K562 (cell line): ENCODE results near the gene FASN. TPM values are rescaled to one million over a fixed set of nuclear protein-coding genes. Genes with fewer than 3 reads are reported as not detected.
A peak's percentile ranks its signal among the peaks of the same experiment; 100 is the strongest.

Experiments used
- ATAC-seq: fragments of 200-7000 bp; cut with Tn5 transposase; 3 replicates; pipeline ENCODE4 v1.9.1; 2020; ENCODE audit warnings: moderate library complexity
- BruUV-seq: library from RNA; stranded (reverse); fragments of 400-500 nt; replicated peaks from 2 replicates; lab custom pipeline; 2021; lab: Mats Ljungman, UMichigan
- CTCF ChIA-PET: fragments of 300-600 bp; formaldehyde crosslinking; extraction: SDS; loops from one replicate; lab custom pipeline; 2021; ENCODE audit warnings: low intra/inter-chr PET ratio; lab: Yijun Ruan, JAX
- POLR2A ChIA-PET: fragments of 300-600, 350-650 bp; sonication (Branson Sonifier 250); formaldehyde crosslinking; extraction: SDS; loops from one replicate; lab custom pipeline; 2021; ENCODE audit warnings: antibody characterized with exemption, inconsistent platforms; lab: Yijun Ruan, JAX
- DNase-seq, 4 experiments: peaks; one replicate each; pipeline versions ENCODE4 v3.0.0 to v3.0.0-alpha.2; 2011 to 2018; ENCODE audit warnings: low spot score in 3 of 4, mixed read lengths in 3 of 4; ENCODE audit errors: extremely low read depth in 1 of 4
- FAIRE-seq: peaks from 2 replicates; lab custom pipeline; 2011; peaks lifted over from hg19 to GRCh38; lab: Jason Lieb, UNC
- H2AFZ ChIP-seq: 2 replicates; pipeline ENCODE4 v1.6.0; 2011; ENCODE audit warnings: low read depth, low read length, control low read depth, inconsistent platforms
- H3K27ac ChIP-seq: fragments of 200-600 bp; 3 replicates; pipeline ENCODE4 v1.8.0; 2011; ENCODE audit warnings: low read depth, mild to moderate bottlenecking, control low read depth, inconsistent platforms, low read length, moderate library complexity, mixed read lengths; ENCODE audit errors: extremely low read depth
- H3K27me3 ChIP-seq, 2 experiments: fragments of 300-600 bp in 1 of 2; 2 replicates in 1 of 2; 3 replicates in 1 of 2; pipeline versions ENCODE4 v1.6.0 to v1.8.0; 2011; ENCODE audit warnings: inconsistent platforms in 2 of 2, low read length in 2 of 2, mild to moderate bottlenecking in 1 of 2, mixed read lengths in 1 of 2, moderate library complexity in 1 of 2; ENCODE audit not compliant: control insufficient read depth in 2 of 2, insufficient read depth in 2 of 2
- H3K36me3 ChIP-seq: fragments of 300-600 bp; 3 replicates; pipeline ENCODE4 v1.8.0; 2011; ENCODE audit warnings: mild to moderate bottlenecking, low read length, inconsistent platforms; ENCODE audit not compliant: control insufficient read depth, insufficient read depth
- H3K4me1 ChIP-seq, 2 experiments: fragments of 200-600 bp in 1 of 2; replicated peaks in 1 of 2; 2 replicates in 1 of 2; 3 replicates in 1 of 2; pipeline versions ENCODE4 v1.5.1 to v1.8.0; 2011; ENCODE audit warnings: inconsistent platforms in 2 of 2, low read length in 2 of 2, mild to moderate bottlenecking in 1 of 2, mixed read lengths in 1 of 2, moderate library complexity in 1 of 2; ENCODE audit not compliant: control insufficient read depth in 2 of 2, insufficient read depth in 2 of 2
- H3K4me2 ChIP-seq: 2 replicates; pipeline ENCODE4 v1.6.1; 2011; ENCODE audit warnings: low read length, control low read depth, inconsistent platforms, mixed read lengths; ENCODE audit not compliant: insufficient read depth
- H3K4me3 ChIP-seq: fragments of 200-600 bp; sonication (generic), shearing (Covaris generic); 2 replicates; pipeline ENCODE4 v1.5.1; 2016; ENCODE audit warnings: control low read depth, inconsistent platforms
- H3K79me2 ChIP-seq: fragments of 200-600 bp; 3 replicates; pipeline ENCODE4 v1.8.0; 2011; ENCODE audit warnings: low read length, inconsistent platforms; ENCODE audit not compliant: control insufficient read depth, insufficient read depth
- H3K9ac ChIP-seq, 2 experiments: 2 replicates each; pipeline versions ENCODE4 v1.6.0 to v1.6.1; 2011; ENCODE audit warnings: low read depth in 2 of 2, low read length in 2 of 2, control low read depth in 1 of 2, inconsistent platforms in 1 of 2, mild to moderate bottlenecking in 1 of 2, mixed read lengths in 1 of 2; ENCODE audit not compliant: insufficient read depth in 1 of 2
- H3K9me1 ChIP-seq: one replicate; pipeline ENCODE4 v1.6.0; 2011; ENCODE audit warnings: inconsistent platforms, mild to moderate bottlenecking, low read length, moderate library complexity; ENCODE audit not compliant: control insufficient read depth, insufficient read depth
- H3K9me3 ChIP-seq: replicated peaks from 2 replicates; pipeline ENCODE4 v1.5.1; 2011; ENCODE audit warnings: low read depth, low read length, inconsistent platforms; ENCODE audit not compliant: control insufficient read depth, insufficient read depth
- H4K20me1 ChIP-seq: replicated peaks from 2 replicates; pipeline ENCODE4 v1.6.1; 2011; ENCODE audit warnings: low read length, inconsistent platforms, mixed read lengths; ENCODE audit not compliant: control insufficient read depth, insufficient read depth
- E2F6 ChIP-seq, 2 experiments: IDR thresholded peaks; 2 replicates each; pipeline ENCODE4 v1.6.1; 2011; ENCODE audit warnings: borderline replicate concordance in 1 of 2, control low read depth in 1 of 2, low read depth in 1 of 2, low read length in 1 of 2, mild to moderate bottlenecking in 1 of 2, mixed read lengths in 1 of 2, moderate library complexity in 1 of 2; ENCODE audit not compliant: insufficient read depth in 1 of 2, insufficient read length in 1 of 2, poor library complexity in 1 of 2, severe bottlenecking in 1 of 2; ENCODE audit errors: extremely low read depth in 1 of 2
- FOSL1 ChIP-seq: fragments of 200-800 bp; sonication (Bioruptor generic); conservative IDR thresholded peaks from 2 replicates; pipeline ENCODE4 v1.6.1; 2016; ENCODE audit warnings: missing genetic modification characterization, missing compliant biosample characterization
- FOXM1 ChIP-seq, 2 experiments: fragments of 450-650 bp in 1 of 2; sonication (generic) in 1 of 2; formaldehyde crosslinking in 1 of 2; IDR thresholded peaks; 2 replicates each; pipeline versions ENCODE4 v1.6.1 to v1.9.0; 2017 to 2022; ENCODE audit warnings: low read depth in 2 of 2, mild to moderate bottlenecking in 2 of 2, missing genetic modification reagents in 1 of 2, moderate library complexity in 1 of 2
- HDAC1 ChIP-seq, 2 experiments: fragments of 450-650 bp; IDR thresholded peaks; 2 replicates each; pipeline ENCODE4 v1.6.1; 2016 to 2017; ENCODE audit warnings: inconsistent platforms in 1 of 2, mild to moderate bottlenecking in 1 of 2, moderate library complexity in 1 of 2
- HNRNPLL ChIP-seq: fragments of 200-400 bp; formaldehyde crosslinking; IDR thresholded peaks from 2 replicates; pipeline ENCODE4 v1.6.1; 2017; ENCODE audit warnings: low read length, low read depth, mild to moderate bottlenecking; ENCODE audit not compliant: poor library complexity, severe bottlenecking
- NFATC3 ChIP-seq: fragments of 450-650 bp; IDR thresholded peaks from 2 replicates; pipeline ENCODE4 v1.6.1; 2017; ENCODE audit warnings: mild to moderate bottlenecking
- NKRF ChIP-seq: fragments of 450-650 bp; IDR thresholded peaks from 2 replicates; pipeline ENCODE4 v1.6.1; 2016; ENCODE audit warnings: borderline replicate concordance
- POLR2A ChIP-seq: fragments of 450-650 bp; conservative IDR thresholded peaks from 2 replicates; pipeline ENCODE4 v1.6.1; 2016
- POLR2AphosphoS2 ChIP-seq: IDR thresholded peaks from 2 replicates; pipeline ENCODE4 v1.6.1; 2012; ENCODE audit warnings: low read length, improper control_type of control experiment
- POLR3A ChIP-seq: IDR thresholded peaks from 2 replicates; pipeline ENCODE4 v1.6.1; 2011; ENCODE audit warnings: borderline replicate concordance, mild to moderate bottlenecking, moderate library complexity; ENCODE audit not compliant: insufficient read length, insufficient read depth; ENCODE audit errors: extremely low read depth
- PTTG1 ChIP-seq: fragments of 450-650 bp; IDR thresholded peaks from 2 replicates; pipeline ENCODE4 v1.6.1; 2016; ENCODE audit warnings: low read depth, mild to moderate bottlenecking, missing genetic modification characterization, missing compliant biosample characterization
- RAD51 ChIP-seq: fragments of 450-650 bp; IDR thresholded peaks from 2 replicates; pipeline ENCODE4 v1.7.1; 2016; ENCODE audit warnings: low read depth, mild to moderate bottlenecking, borderline replicate concordance
- RBFOX2 ChIP-seq: fragments of 200-400 bp; formaldehyde crosslinking; IDR thresholded peaks from 2 replicates; pipeline ENCODE4 v1.6.1; 2017; ENCODE audit warnings: low read depth, mild to moderate bottlenecking, low read length, moderate library complexity
- RBM22 ChIP-seq: fragments of 200-400 bp; formaldehyde crosslinking; IDR thresholded peaks from 2 replicates; pipeline ENCODE4 v1.6.1; 2018; ENCODE audit warnings: low read length, low read depth; ENCODE audit not compliant: poor library complexity, severe bottlenecking
- ZKSCAN1 ChIP-seq: fragments of 150-350 bp; IDR thresholded peaks from 2 replicates; pipeline ENCODE4 v1.6.1; 2016; ENCODE audit warnings: low read depth, low read length
- ZNF277 ChIP-seq: fragments of 250-450 bp; sonication (Bioruptor Pico); IDR thresholded peaks from 2 replicates; pipeline ENCODE4 v1.8.0; 2022; ENCODE audit warnings: inconsistent platforms, mild to moderate bottlenecking, moderate library complexity, borderline replicate concordance
- WGBS: fragments of 100-300 bp; shearing (Covaris generic); methylation state at CpG from one replicate; pipeline ENCODE4 v1.1.6; 2016; ENCODE audit warnings: low coverage, mixed read lengths; ENCODE audit not compliant: insufficient coverage; ENCODE audit errors: missing lambda C conversion rate; 5-methylcytosine and 5-hydroxymethylcytosine counted together
- in situ Hi-C: fragments of 300-500 bp; cut with MboI; formaldehyde crosslinking; loops from 4 replicates; pipeline ENCODE4 v1.15.0; 2018; ENCODE audit warnings: inconsistent platforms, mixed read lengths
- intact Hi-C: fragments of 100-400 bp; cut with micrococcal nuclease; formaldehyde crosslinking; loops from 2 replicates; pipeline ENCODE4 v1.14.2; 2022
- polyA plus RNA-seq, 8 experiments: library from polyadenylated mRNA; depleted of rRNA in 4 of 8; stranded (reverse) in 5 of 8; unstranded in 3 of 8; fragments of >200 nt; fragmentation: Nextera tagmentation in 2 of 8; fragmentation: Illumina TruSeq in 1 of 8; extraction: Ambion mirVana in 2 of 8; extraction: Trizol in 1 of 8; gene quantifications; 2 replicates each; pipeline versions ENCODE4 v1.2.1 to v1.2.3, GENCODE V29; 2011 to 2014; ENCODE audit warnings: inconsistent platforms in 1 of 8, missing spikeins in 1 of 8
- total RNA-seq, 7 experiments: library from RNA; depleted of rRNA in 6 of 7; stranded (reverse); fragments of >200 nt in 6 of 7; fragmentation: Illumina TruSeq in 2 of 7; extraction: Trizol in 2 of 7; gene quantifications; 2 replicates each; pipeline versions ENCODE4 v1.2.1 to v1.2.3, GENCODE V29; 2011 to 2021; ENCODE audit warnings: low replicate concordance in 1 of 7

The FASN gene
- total and polyA plus RNA-seq, 9 of the 15 experiments (the other 6 are each of a cell fraction or from before 2014, with no cell fraction given): 0.15 to 663 (median 49.9) TPM

- Histone ChIP-seq H3K9me3 (no peaks in the 10 kb centered on the region), H3K9me1 (peaks cover 3% of the 10 kb centered on the region), H2AFZ (no peak overlapping the region), H3K9ac (peak overlapping the region in 1 of 2 experiments; percentile 75; a peak in 2 of 4 replicates), H3K27ac (no peak overlapping the region), H3K4me2 (no peak overlapping the region), H3K4me1 (peaks cover 0 to 49% of the 10 kb centered on the region in 2 experiments; a peak in 2 of 5 replicates), H3K27me3 (no peaks in the 10 kb centered on the region), H3K36me3 (peaks cover 43% of the 10 kb centered on the region; the same call in 2 of the 3 replicates), H3K4me3 (no peak overlapping the region), H3K79me2 (no peaks in the 10 kb centered on the region), H4K20me1 (peaks cover 27% of the 10 kb centered on the region)
- DNase-seq: peak in 1 of 4 experiments; percentile 55
- 67% methylated on average over 12 of the region's 21 CpGs for WGBS
- ChIA-PET POLR2A (interaction anchor here (0.5 to 4.2 kb wide), 12 partner anchors 11 to 949 kb away, joined by 3 to 52 read pairs (median 3); partner anchors contain the start of genes DUS1L and FASN), CTCF (no interaction called here)
- ATAC-seq: peak; percentile 74
- in situ Hi-C loops (no loop called here), intact Hi-C loops (no loop called here)
- BruUV-seq: no TSS peak
- FAIRE-seq: peak; percentile 52
- TF ChIP-seq HNRNPLL: no peak
- peak; percentile 89 for TF ChIP-seq RBM22
- TF ChIP-seq RBFOX2: peak; percentile 52; the same call in 1 of the 2 replicates
- TF ChIP-seq RAD51: no peak
- no peak for TF ChIP-seq FOXM1 (IDR thresholded peaks at IDR 0.05; ENCODE audit: low read depth)
- peak; percentile 66; the same call in 1 of the 2 replicates for TF ChIP-seq FOXM1 (CRISPR knock-in tag; IDR thresholded peaks at IDR 0.05; ENCODE audit: low read depth)
- no peak for TF ChIP-seq FOSL1 (tag)
- no peak for TF ChIP-seq ZKSCAN1
- TF ChIP-seq NFATC3: no peak
- peak in 1 of 2 experiments; percentile 2 for TF ChIP-seq E2F6 (IDR thresholded peaks at IDR 0.05; ENCODE audit: borderline replicate concordance in 1 of 2, extremely low read depth in 1 of 2, insufficient read depth in 1 of 2, insufficient read length in 1 of 2, low read depth in 1 of 2, low read length in 1 of 2, poor library complexity in 1 of 2, severe bottlenecking in 1 of 2)
- no peak for TF ChIP-seq POLR3A
- TF ChIP-seq PTTG1 (tag): no peak
- TF ChIP-seq POLR2A: peak; percentile 64
- TF ChIP-seq HDAC1 (IDR thresholded peaks at IDR 0.05): no peak
- TF ChIP-seq POLR2AphosphoS2: peak; percentile 86
- TF ChIP-seq ZNF277: no peak
- no peak for TF ChIP-seq NKRF
These were observed 21.0 kb downstream of the FASN start for GRCh38 chr17:82076785-82077591.
